BE2C (cell line): ENCODE results near the gene STIM1.
A peak's percentile ranks its signal among the peaks of the same experiment; 100 is the strongest.
"Not testable (repeated sequence)": the region's sequence is repeated elsewhere in the genome, so short reads cannot be mapped to it uniquely, and the experiment has no call there.

Experiments used
- DNase-seq: peaks from one replicate; pipeline ENCODE4 v3.0.0-alpha.2; 2020
- H3K27me3 ChIP-seq: fragments of 250-450 bp; sonication (Bioruptor Pico); 2 replicates; pipeline ENCODE4 v1.5.1; 2020; ENCODE audit warnings: mild to moderate bottlenecking
- H3K36me3 ChIP-seq: fragments of 250-450 bp; sonication (Bioruptor Pico); 2 replicates; pipeline ENCODE4 v1.5.1; 2020; ENCODE audit warnings: mild to moderate bottlenecking
- H3K4me1 ChIP-seq: fragments of 250-450 bp; sonication (Bioruptor Pico); 2 replicates; pipeline ENCODE4 v1.5.1; 2020
- H3K4me3 ChIP-seq: 2 replicates; pipeline ENCODE4 v1.5.1; 2011; ENCODE audit warnings: low read depth, low read length
- H3K9me3 ChIP-seq: fragments of 250-450 bp; sonication (Bioruptor Pico); 2 replicates; pipeline ENCODE4 v1.5.1; 2020
- TF ChIP-seq, protein P1 (sequence below): IDR thresholded peaks from 2 replicates; pipeline ENCODE4 v1.5.1; 2012; ENCODE audit warnings: mild to moderate bottlenecking, low read depth, low read length

Gene STIM1

DNA sequence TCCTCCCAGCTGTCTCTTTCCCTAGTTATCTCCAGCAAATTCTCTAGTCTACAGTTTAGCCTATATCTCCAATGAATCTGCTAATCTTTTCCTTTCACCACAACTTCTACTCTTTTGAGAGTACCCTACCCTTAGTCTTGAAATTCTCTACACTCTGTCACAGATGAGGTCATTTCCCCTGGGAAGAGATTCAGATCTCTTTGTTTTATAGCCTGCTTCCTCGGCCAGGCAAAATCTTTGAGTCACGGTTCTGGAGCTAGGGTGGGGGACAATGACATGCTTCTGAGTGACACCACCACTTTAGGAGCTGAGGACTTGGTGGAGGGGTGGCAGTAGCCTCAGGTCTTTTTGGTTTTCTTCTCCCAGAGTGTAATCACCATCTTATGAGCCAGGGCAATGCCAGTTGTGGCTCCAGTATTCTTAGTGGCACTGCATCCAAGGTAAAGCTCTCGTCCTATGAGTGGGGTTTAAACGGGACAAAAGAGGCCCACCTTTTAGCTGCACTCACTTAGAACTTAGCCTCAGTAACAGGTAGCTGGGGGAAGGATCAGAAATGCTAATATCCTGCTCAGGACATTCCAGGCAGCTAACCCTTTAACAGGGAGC lies 140.6 kb downstream of the STIM1 start:
- no peaks in the 10 kb centered on the region for H3K27me3 ChIP-seq
- H3K9me3 ChIP-seq = no peaks in the 10 kb centered on the region
- H3K4me3 ChIP-seq = no peak overlapping the region
- DNase-seq = peak; percentile 34
- H3K36me3 ChIP-seq = no peaks in the 10 kb centered on the region
- no peaks in the 10 kb centered on the region for H3K4me1 ChIP-seq
- TF ChIP-seq, protein P1, sequence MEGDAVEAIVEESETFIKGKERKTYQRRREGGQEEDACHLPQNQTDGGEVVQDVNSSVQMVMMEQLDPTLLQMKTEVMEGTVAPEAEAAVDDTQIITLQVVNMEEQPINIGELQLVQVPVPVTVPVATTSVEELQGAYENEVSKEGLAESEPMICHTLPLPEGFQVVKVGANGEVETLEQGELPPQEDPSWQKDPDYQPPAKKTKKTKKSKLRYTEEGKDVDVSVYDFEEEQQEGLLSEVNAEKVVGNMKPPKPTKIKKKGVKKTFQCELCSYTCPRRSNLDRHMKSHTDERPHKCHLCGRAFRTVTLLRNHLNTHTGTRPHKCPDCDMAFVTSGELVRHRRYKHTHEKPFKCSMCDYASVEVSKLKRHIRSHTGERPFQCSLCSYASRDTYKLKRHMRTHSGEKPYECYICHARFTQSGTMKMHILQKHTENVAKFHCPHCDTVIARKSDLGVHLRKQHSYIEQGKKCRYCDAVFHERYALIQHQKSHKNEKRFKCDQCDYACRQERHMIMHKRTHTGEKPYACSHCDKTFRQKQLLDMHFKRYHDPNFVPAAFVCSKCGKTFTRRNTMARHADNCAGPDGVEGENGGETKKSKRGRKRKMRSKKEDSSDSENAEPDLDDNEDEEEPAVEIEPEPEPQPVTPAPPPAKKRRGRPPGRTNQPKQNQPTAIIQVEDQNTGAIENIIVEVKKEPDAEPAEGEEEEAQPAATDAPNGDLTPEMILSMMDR = no peak

DNA sequence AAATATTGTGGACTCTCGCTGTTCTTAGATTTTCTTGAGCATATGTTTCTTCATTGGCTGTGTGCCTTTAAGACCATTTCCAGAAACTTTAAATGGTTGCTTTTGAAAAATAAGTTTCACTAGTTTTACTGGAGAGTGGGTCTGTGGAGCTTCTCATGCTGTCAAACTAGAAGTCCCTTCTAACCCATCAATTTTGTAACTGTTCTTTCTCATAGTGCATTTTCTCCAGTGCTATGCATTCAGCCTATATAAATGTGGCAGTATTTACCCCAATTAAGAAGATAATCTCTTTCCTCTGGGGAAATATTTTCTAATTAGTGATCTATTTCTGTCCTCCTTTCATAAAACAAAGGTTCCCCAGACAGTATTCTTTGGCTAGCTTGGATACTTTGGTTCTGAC lies 141.2 kb downstream of the STIM1 start:
- Histone ChIP-seq H3K9me3 (no peaks in the 10 kb centered on the region), H3K36me3 (no peaks in the 10 kb centered on the region), H3K4me3 (no peak overlapping the region), H3K4me1 (no peaks in the 10 kb centered on the region), H3K27me3 (no peaks in the 10 kb centered on the region)
- TF ChIP-seq, protein P1 = no peak
- DNase-seq = no peak

DNA sequence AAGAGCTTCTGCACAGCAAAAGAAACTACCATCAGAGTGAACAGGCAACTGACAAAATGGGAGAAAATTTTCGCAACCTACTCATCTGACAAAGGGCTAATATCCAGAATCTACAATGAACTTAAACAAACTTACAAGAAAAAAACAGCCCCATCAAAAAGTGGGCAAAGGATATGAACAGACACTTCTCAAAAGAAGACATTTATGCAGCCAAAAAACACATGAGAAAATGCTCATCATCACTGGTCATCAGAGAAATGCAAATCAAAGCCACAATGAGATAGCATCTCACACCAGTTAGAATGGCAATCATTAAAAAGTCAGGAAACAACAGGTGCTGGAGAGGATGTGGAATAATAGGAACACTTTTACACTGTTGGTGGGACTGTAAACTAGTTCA lies 149.3 kb downstream of the STIM1 start:
- H3K4me1 ChIP-seq, H3K4me3 ChIP-seq, H3K9me3 ChIP-seq, H3K27me3 ChIP-seq, H3K36me3 ChIP-seq, DNase-seq: not testable (repeated sequence)

DNA sequence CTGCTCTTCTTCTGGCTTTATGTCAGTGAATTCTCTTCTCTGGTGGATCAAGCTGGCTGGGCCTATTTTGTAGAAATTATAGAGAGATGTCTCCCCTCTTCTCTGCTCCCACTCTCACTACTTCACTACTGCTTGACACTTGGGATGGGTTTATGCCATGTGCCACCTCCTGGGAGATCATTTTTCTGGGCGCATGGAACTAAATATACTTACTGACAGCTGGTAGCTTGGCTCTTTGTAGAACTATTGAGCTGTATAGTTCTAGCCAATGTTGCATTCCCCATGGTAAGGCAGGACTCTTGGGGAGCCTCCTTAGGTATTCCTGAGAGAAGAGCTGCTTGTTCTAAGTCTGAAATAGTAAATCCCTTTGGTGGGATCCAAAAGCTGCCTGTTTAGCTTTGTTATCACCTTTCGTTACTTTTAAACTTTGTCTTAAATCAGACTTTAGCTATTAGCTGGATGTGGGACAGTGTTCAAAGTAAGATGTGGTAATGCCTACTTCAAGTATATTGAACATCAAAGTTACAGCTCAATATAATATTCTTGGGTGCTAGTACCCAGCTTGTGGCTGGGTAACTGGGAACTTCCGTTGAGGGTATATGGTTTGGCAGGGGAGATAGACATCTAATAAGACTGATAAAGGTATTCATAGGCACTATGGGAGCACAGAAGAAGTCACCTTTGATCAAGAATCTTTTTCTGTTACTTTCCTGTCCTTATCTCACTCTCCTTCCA lies 151.6 kb downstream of the STIM1 start:
- Histone ChIP-seq H3K9me3 (no peaks in the 10 kb centered on the region), H3K4me3 (no peak overlapping the region), H3K27me3 (no peaks in the 10 kb centered on the region), H3K36me3 (no peaks in the 10 kb centered on the region), H3K4me1 (no peaks in the 10 kb centered on the region)
- DNase-seq = no peak
- TF ChIP-seq, protein P1 = no peak

DNA sequence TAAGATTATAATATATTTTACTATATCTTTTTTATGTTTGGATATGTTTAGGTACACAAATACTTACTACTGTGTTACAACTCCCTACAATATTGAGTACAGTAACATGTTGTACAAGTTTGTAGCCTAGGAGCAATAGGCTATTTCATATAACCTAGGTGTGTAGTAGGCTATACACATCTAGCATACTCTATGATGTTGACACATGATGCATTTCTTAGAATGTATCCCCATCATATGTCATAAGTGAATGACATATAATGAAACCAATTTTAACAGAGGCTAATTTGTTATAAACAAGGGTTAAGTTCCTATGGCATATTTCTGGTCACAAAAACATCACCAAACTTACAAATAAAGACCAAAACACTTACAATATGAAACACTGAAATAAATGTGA lies 152.7 kb downstream of the STIM1 start:
- DNase-seq = no peak
- Histone ChIP-seq H3K4me3 (no peak overlapping the region), H3K27me3 (no peaks in the 10 kb centered on the region), H3K9me3 (no peaks in the 10 kb centered on the region), H3K4me1 (no peaks in the 10 kb centered on the region), H3K36me3 (no peaks in the 10 kb centered on the region)
- TF ChIP-seq, protein P1 = no peak

DNA sequence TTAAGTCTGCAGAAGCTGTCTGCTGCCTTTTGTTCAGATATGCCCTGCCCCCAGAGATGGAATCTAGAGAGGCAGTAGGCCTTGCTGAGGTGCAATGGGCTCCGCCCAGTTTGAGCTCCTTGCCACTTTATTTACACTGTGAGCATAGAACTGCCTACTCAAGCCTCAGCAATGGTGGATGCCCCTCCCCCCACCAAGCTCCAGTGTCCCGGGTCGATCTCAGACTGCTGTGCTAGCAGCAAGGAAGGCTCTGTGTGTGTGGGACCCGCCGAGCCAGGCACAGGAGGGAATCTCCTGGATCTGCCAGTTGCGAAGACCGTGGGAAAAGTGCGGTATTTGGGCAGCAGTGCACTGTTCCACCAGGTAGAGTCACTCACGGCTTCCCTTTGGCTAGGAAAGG lies 161.1 kb downstream of the STIM1 start:
- DNase-seq, H3K4me3 ChIP-seq, H3K36me3 ChIP-seq, H3K27me3 ChIP-seq, H3K9me3 ChIP-seq, H3K4me1 ChIP-seq: not testable (repeated sequence)

DNA sequence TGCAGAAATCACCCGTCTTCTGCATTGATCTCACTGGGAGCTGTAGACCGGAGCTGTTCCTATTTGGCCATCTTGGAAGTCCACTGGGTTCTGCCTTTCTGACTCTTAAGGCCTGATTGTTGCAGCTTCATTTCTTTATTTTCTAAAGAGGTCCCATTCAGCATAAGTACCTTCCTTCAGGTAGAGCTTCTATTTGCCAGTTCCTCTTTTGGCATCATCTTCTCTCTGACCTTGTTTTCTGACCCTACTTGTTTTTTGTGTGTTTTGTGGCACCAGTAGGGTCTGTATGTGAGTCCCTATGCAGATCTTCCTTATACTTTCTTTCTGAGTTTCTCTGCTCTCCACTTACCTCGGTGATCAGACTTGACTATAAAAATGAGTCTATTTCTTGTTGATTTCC lies 161.7 kb downstream of the STIM1 start:
- no peaks in the 10 kb centered on the region for H3K4me1 ChIP-seq
- no peaks in the 10 kb centered on the region for H3K27me3 ChIP-seq
- TF ChIP-seq, protein P1 = no peak
- no peak overlapping the region for H3K4me3 ChIP-seq
- DNase-seq = no peak
- H3K9me3 ChIP-seq = no peaks in the 10 kb centered on the region
- no peaks in the 10 kb centered on the region for H3K36me3 ChIP-seq
